Neuronal stem cell (in vitro differentiated cells): ENCODE results near the gene PRR20G. TPM values are rescaled to one million over a fixed set of nuclear protein-coding genes. Genes with fewer than 3 reads are reported as not detected.

Source experiments
- DNase-seq: peaks from one replicate; pipeline ENCODE4 v3.0.0-alpha.2; 2013; ENCODE audit warnings: low spot score
- H2AFZ ChIP-seq: one replicate; pipeline ENCODE4 v1.6.1; 2013; ENCODE audit warnings: mild to moderate bottlenecking, low read length, inconsistent platforms
- H2AK5ac ChIP-seq: 2 replicates; pipeline ENCODE4 v1.6.1; 2013; ENCODE audit warnings: low read depth, mild to moderate bottlenecking, inconsistent platforms, low read length, moderate library complexity, mixed read lengths
- H2BK120ac ChIP-seq: 2 replicates; pipeline ENCODE4 v1.6.1; 2013; ENCODE audit warnings: low read depth, mild to moderate bottlenecking, inconsistent platforms, low read length, moderate library complexity, mixed read lengths
- H2BK12ac ChIP-seq: one replicate; pipeline ENCODE4 v1.6.1; 2013; ENCODE audit warnings: low read length, inconsistent platforms
- H2BK15ac ChIP-seq: 2 replicates; pipeline ENCODE4 v1.6.1; 2013; ENCODE audit warnings: mild to moderate bottlenecking, low read length, inconsistent platforms, mixed read lengths
- H2BK5ac ChIP-seq: one replicate; pipeline ENCODE4 v1.6.1; 2013; ENCODE audit warnings: inconsistent platforms, mild to moderate bottlenecking, low read length, moderate library complexity
- H3K14ac ChIP-seq: one replicate; pipeline ENCODE4 v1.6.1; 2013; ENCODE audit warnings: low read length, inconsistent platforms
- H3K18ac ChIP-seq: 2 replicates; pipeline ENCODE4 v1.6.1; 2013; ENCODE audit warnings: low read length, inconsistent platforms
- H3K23ac ChIP-seq: 2 replicates; pipeline ENCODE4 v1.6.1; 2013; ENCODE audit warnings: low read depth, mild to moderate bottlenecking, mixed read lengths, low read length, inconsistent platforms; ENCODE audit not compliant: poor library complexity
- H3K27ac ChIP-seq: replicated peaks from 3 replicates; pipeline ENCODE4 v1.5.1; 2013; ENCODE audit warnings: low read length, inconsistent platforms
- H3K27me3 ChIP-seq, 3 experiments: 2 replicates each; pipeline ENCODE4 v1.6.1; 2013; ENCODE audit warnings: low read length in 3 of 3, mild to moderate bottlenecking in 2 of 3, inconsistent platforms in 1 of 3, low read depth in 1 of 3, mixed read lengths in 1 of 3, moderate library complexity in 1 of 3; ENCODE audit not compliant: control insufficient read depth in 3 of 3, insufficient read depth in 3 of 3
- H3K36me3 ChIP-seq, 2 donors: replicated peaks in 1 of 2; 2 replicates each; pipeline ENCODE4 v1.6.1; 2013; ENCODE audit warnings: low read length in 2 of 2; ENCODE audit not compliant: control insufficient read depth in 2 of 2, insufficient read depth in 2 of 2
- H3K4ac ChIP-seq: 2 replicates; pipeline ENCODE4 v1.6.1; 2013; ENCODE audit warnings: inconsistent platforms, mild to moderate bottlenecking, low read length, moderate library complexity
- H3K4me1 ChIP-seq, 2 donors: 1 replicate in 1 of 2; 2 replicates in 1 of 2; pipeline ENCODE4 v1.6.1; 2013; ENCODE audit warnings: low read length in 2 of 2, low read depth in 1 of 2; ENCODE audit not compliant: control insufficient read depth in 2 of 2, insufficient read depth in 1 of 2
- H3K4me2 ChIP-seq: one replicate; pipeline ENCODE4 v1.6.1; 2013; ENCODE audit warnings: mild to moderate bottlenecking, low read length, inconsistent platforms; ENCODE audit not compliant: insufficient read depth, poor library complexity, severe bottlenecking
- H3K4me3 ChIP-seq, 2 donors: 2 replicates each; pipeline ENCODE4 v1.5.1; 2013; ENCODE audit warnings: low read length in 2 of 2, mild to moderate bottlenecking in 2 of 2, inconsistent platforms in 1 of 2, moderate library complexity in 1 of 2
- H3K79me1 ChIP-seq: one replicate; pipeline ENCODE4 v1.6.1; 2013; ENCODE audit warnings: low read depth, mild to moderate bottlenecking, inconsistent platforms, low read length, moderate library complexity
- H3K9ac ChIP-seq: one replicate; pipeline ENCODE4 v1.6.1; 2013; ENCODE audit warnings: mild to moderate bottlenecking, low read depth, low read length, inconsistent platforms; ENCODE audit not compliant: poor library complexity
- H3K9me3 ChIP-seq, 2 donors: replicated peaks in 1 of 2; 2 replicates each; pipeline versions ENCODE3 to v1.6.1; 2013; ENCODE audit warnings: low read length in 2 of 2, mild to moderate bottlenecking in 2 of 2, inconsistent platforms in 1 of 2, low read depth in 1 of 2, mixed read lengths in 1 of 2, moderate library complexity in 1 of 2; ENCODE audit not compliant: control insufficient read depth in 2 of 2, insufficient read depth in 1 of 2
- H4K8ac ChIP-seq: one replicate; pipeline ENCODE4 v1.6.1; 2013; ENCODE audit warnings: low read depth, mild to moderate bottlenecking, inconsistent platforms, low read length, moderate library complexity
- H4K91ac ChIP-seq: one replicate; pipeline ENCODE4 v1.6.1; 2013; ENCODE audit warnings: low read length, low read depth, mild to moderate bottlenecking, inconsistent platforms; ENCODE audit not compliant: poor library complexity
- WGBS, 2 donors: extraction: QIAGEN DNeasy Blood & Tissue Kit; methylation state at CpG; one replicate each; pipeline ENCODE4 v1.1.7; 2013; ENCODE audit warnings: missing lambda C conversion rate in 2 of 2, mixed read lengths in 1 of 2; ENCODE audit not compliant: insufficient read length in 2 of 2, insufficient replicate concordance in 1 of 2; ENCODE audit errors: extremely low coverage in 2 of 2; 5-methylcytosine and 5-hydroxymethylcytosine counted together
- polyA plus RNA-seq, 2 experiments: library from polyadenylated mRNA; stranded (reverse); fragments of 200-250 nt; gene quantifications; one replicate each; pipeline ENCODE4 v1.2.3, GENCODE V29; 2013

The PRR20G gene
- not detected for polyA plus RNA-seq (2013, experiment 1 of 2)
- not detected for polyA plus RNA-seq (2013, experiment 2 of 2)

- Histone ChIP-seq H3K36me3 (no peaks in the 10 kb centered on the region), H3K4ac (no peak within 1 kb of the TSS), H3K4me1 (no peaks in the 10 kb centered on the region), H3K4me2 (no peak within 1 kb of the TSS), H3K9me3 (peaks cover 0 to 3% of the 10 kb centered on the region in 2 donors), H2BK15ac (no peak within 1 kb of the TSS), H2BK5ac (no peak within 1 kb of the TSS), H2BK120ac (no peak within 1 kb of the TSS), H3K9ac (no peak within 1 kb of the TSS), H3K79me1 (no peaks in the 10 kb centered on the region), H3K27ac (no peak within 1 kb of the TSS), H3K14ac (no peak within 1 kb of the TSS), H3K18ac (peak within 1 kb of the TSS; percentile 36), H2AK5ac (peak within 1 kb of the TSS; percentile 40), H2AFZ (peak within 1 kb of the TSS; percentile 44), H4K91ac (no peak within 1 kb of the TSS), H3K27me3 (no peaks in the 10 kb centered on the region), H4K8ac (no peak within 1 kb of the TSS), H2BK12ac (peak within 1 kb of the TSS; percentile 2), H3K4me3 (no peak within 1 kb of the TSS), H3K23ac (no peak within 1 kb of the TSS)
- no CpG with 5 or more reads among the region's 17 CpGs for WGBS, 2 donors
- DNase-seq = no peak
Observed at GRCh38 chr3:127287840-127288239, at the start of gene PRR20G. Gene PRR20G, minus strand, starts transcription at chr3:127288046. Its CDS starts 681 bp downstream, at chr3:127287365.

DNA sequence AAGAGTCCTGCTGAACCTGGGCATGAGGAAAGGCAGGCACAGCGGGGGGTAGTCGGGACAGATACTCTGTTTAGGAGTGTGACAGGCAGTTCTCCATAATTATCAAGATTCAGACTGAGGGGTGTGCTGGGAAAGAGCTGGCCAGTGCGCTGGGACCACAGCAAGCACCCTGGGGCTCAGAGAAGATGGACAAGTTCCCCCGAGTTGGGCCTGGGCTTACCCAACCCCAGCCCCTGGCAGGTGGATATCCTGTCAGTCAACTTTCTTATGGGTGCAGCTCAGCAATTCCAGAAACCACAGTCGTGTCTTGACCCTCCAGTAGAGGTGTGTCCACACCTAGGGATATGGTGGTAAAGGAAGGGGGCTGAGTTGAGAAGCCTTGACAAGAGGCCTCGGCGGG is 49.2 kb upstream of the PRR20G start:
- H3K4me3 ChIP-seq = no peak overlapping the region
- H2AK5ac ChIP-seq = no peak overlapping the region
- H3K18ac ChIP-seq = peak overlapping the region; percentile 32
- no peak overlapping the region for H2BK15ac ChIP-seq
- WGBS, 2 donors = no CpG with 5 or more reads among the region's 7 CpGs
- H3K27ac ChIP-seq = no peak overlapping the region
- no peaks in the 10 kb centered on the region for H3K36me3 ChIP-seq
- no peak overlapping the region for H4K91ac ChIP-seq
- peaks cover 0 to 2% of the 10 kb centered on the region in 2 donors for H3K9me3 ChIP-seq
- no peak for DNase-seq
- H3K27me3 ChIP-seq = peaks cover 0 to 38% (median 0%) of the 10 kb centered on the region in 3 experiments
- no peak overlapping the region for H3K23ac ChIP-seq
- no peak overlapping the region for H2BK120ac ChIP-seq
- no peak overlapping the region for H2BK12ac ChIP-seq
- no peak overlapping the region for H2BK5ac ChIP-seq
- H3K14ac ChIP-seq = no peak overlapping the region
- H3K9ac ChIP-seq = no peak overlapping the region
- no peak overlapping the region for H4K8ac ChIP-seq
- H3K4ac ChIP-seq = no peak overlapping the region
- H2AFZ ChIP-seq = no peak overlapping the region
- H3K4me1 ChIP-seq = no peaks in the 10 kb centered on the region
- no peak overlapping the region for H3K4me2 ChIP-seq
- no peaks in the 10 kb centered on the region for H3K79me1 ChIP-seq

- no peak overlapping the region for H4K91ac ChIP-seq
- H3K4me2 ChIP-seq = no peak overlapping the region
- H3K18ac ChIP-seq = no peak overlapping the region
- no peaks in the 10 kb centered on the region for H3K4me1 ChIP-seq
- H3K4me3 ChIP-seq = no peak overlapping the region
- H2BK15ac ChIP-seq = peak overlapping the region; percentile 43
- H3K4ac ChIP-seq = no peak overlapping the region
- no peaks in the 10 kb centered on the region for H3K36me3 ChIP-seq
- no peak overlapping the region for H2BK120ac ChIP-seq
- H3K27me3 ChIP-seq = peaks cover 0 to 36% (median 0%) of the 10 kb centered on the region in 3 experiments
- no peak for DNase-seq
- H3K14ac ChIP-seq = no peak overlapping the region
- H3K79me1 ChIP-seq = no peaks in the 10 kb centered on the region
- H2AFZ ChIP-seq = no peak overlapping the region
- peak overlapping the region; percentile 66 for H3K9ac ChIP-seq
- H2BK5ac ChIP-seq = no peak overlapping the region
- no peak overlapping the region for H2BK12ac ChIP-seq
- peaks cover 0 to 2% of the 10 kb centered on the region in 2 donors for H3K9me3 ChIP-seq
- H2AK5ac ChIP-seq = no peak overlapping the region
- WGBS, 2 donors = no CpG with 5 or more reads among the region's 5 CpGs
- no peak overlapping the region for H4K8ac ChIP-seq
- H3K23ac ChIP-seq = no peak overlapping the region
- H3K27ac ChIP-seq = no peak overlapping the region
Observed at GRCh38 chr3:127336101-127336500, 48.3 kb upstream of the PRR20G start.

DNA sequence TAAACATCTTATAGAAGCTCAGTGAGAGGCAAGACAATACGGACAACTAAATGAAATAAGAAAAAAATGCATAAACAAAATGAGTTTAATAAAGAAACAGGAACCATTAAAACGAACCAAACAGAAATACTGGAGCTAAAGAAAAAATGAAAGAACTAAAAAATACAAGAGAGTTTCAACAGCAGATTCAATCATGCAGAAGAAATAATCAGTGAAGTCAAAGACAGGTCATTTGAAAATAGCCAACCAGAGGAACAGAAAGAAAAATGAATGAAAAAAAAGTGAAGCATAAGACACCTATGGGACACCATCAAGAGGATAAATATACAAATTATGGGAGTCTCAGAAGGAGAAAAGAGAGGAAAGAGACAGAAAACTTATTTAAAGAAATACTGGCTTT is 42.5 kb upstream of the PRR20G start:
- no peak overlapping the region for H2BK12ac ChIP-seq
- H3K9me3 ChIP-seq = peaks cover 12 to 14% of the 10 kb centered on the region in 2 donors
- no peak overlapping the region for H3K14ac ChIP-seq
- H2BK5ac ChIP-seq = no peak overlapping the region
- DNase-seq = no peak
- no peaks in the 10 kb centered on the region for H3K4me1 ChIP-seq
- no peak overlapping the region for H3K4me3 ChIP-seq
- H3K27ac ChIP-seq = no peak overlapping the region
- H3K9ac ChIP-seq = no peak overlapping the region
- WGBS, 2 donors = no CpG with 5 or more reads among the region's 2 CpGs
- H2AK5ac ChIP-seq = no peak overlapping the region
- no peak overlapping the region for H4K8ac ChIP-seq
- peaks cover 0 to 3% (median 0%) of the 10 kb centered on the region in 3 experiments for H3K27me3 ChIP-seq
- no peak overlapping the region for H4K91ac ChIP-seq
- no peak overlapping the region for H3K4me2 ChIP-seq
- H3K18ac ChIP-seq = no peak overlapping the region
- no peak overlapping the region for H2BK120ac ChIP-seq
- no peak overlapping the region for H3K23ac ChIP-seq
- H2AFZ ChIP-seq = no peak overlapping the region
- no peak overlapping the region for H3K4ac ChIP-seq
- H2BK15ac ChIP-seq = no peak overlapping the region
- no peaks in the 10 kb centered on the region for H3K79me1 ChIP-seq
- H3K36me3 ChIP-seq = no peaks in the 10 kb centered on the region
